ENCODE measurements around the gene RPS6KC1. TPM values are rescaled to one million over a fixed set of nuclear protein-coding genes. Genes with fewer than 3 reads are reported as not detected.

RPS6KC1 gene
- total and polyA plus RNA-seq, 9 donors: 6.8 to 24.6 (median 18.8) TPM

- intact Hi-C loops (cut with DNase I): no loop called here
- 87 to 92% (median 92%) methylated on average over 2 of the region's 2 CpGs for WGBS, 3 donors
- TF ChIP-seq CTCF (IDR thresholded peaks at IDR 0.05) (no peak), POLR2A (IDR thresholded peaks at IDR 0.05) (no peak), EP300 (IDR thresholded peaks at IDR 0.05) (no peak)
- H3K27me3 ChIP-seq: no peaks in the 10 kb centered on the region
- no peaks in the 10 kb centered on the region for H3K9me3 ChIP-seq
- no peaks in the 10 kb centered on the region for H3K4me1 ChIP-seq (ENCODE audit: insufficient read depth)
- no peak overlapping the region for H3K27ac ChIP-seq
- no peak overlapping the region for H3K4me3 ChIP-seq
- no peaks in the 10 kb centered on the region for H3K36me3 ChIP-seq
- DNase-seq: no peak
These were observed 176.4 kb downstream of the RPS6KC1 start for GRCh38 chr1:213227458-213227857.

GRCh38 chr1:213231795-213232231 lies 180.8 kb downstream of the RPS6KC1 start:
- no peak for TF ChIP-seq POLR2A (IDR thresholded peaks at IDR 0.05)
- no peak for TF ChIP-seq EP300 (IDR thresholded peaks at IDR 0.05)
- no peak for TF ChIP-seq CTCF (IDR thresholded peaks at IDR 0.05)
- no peak for DNase-seq
- Histone ChIP-seq H3K4me1 (ENCODE audit: insufficient read depth) (no peaks in the 10 kb centered on the region), H3K27ac (no peak overlapping the region), H3K36me3 (no peaks in the 10 kb centered on the region), H3K9me3 (no peaks in the 10 kb centered on the region), H3K27me3 (no peaks in the 10 kb centered on the region), H3K4me3 (no peak overlapping the region)
- intact Hi-C loops (cut with DNase I): no loop called here
- 70 to 75% (median 71%) methylated on average over 4 of the region's 4 CpGs for WGBS, 3 donors

GRCh38 chr1:213242883-213243282 lies 191.8 kb downstream of the RPS6KC1 start:
- WGBS, 3 donors: 83 to 100% (median 89%) methylated on average over 1 of the region's 1 CpG
- Histone ChIP-seq H3K4me3 (no peak overlapping the region), H3K36me3 (no peaks in the 10 kb centered on the region), H3K9me3 (no peaks in the 10 kb centered on the region), H3K27ac (no peak overlapping the region), H3K4me1 (ENCODE audit: insufficient read depth) (no peaks in the 10 kb centered on the region), H3K27me3 (no peaks in the 10 kb centered on the region)
- no peak for DNase-seq
- no peak for TF ChIP-seq EP300 (IDR thresholded peaks at IDR 0.05)
- intact Hi-C loops (cut with DNase I): loop anchor here in 1 of 4 donors (10.0 kb wide), 1 partner anchor 882 kb away; no protein-coding TSS in a partner anchor

- H3K36me3 ChIP-seq: no peaks in the 10 kb centered on the region
- intact Hi-C loops (cut with DNase I): loop anchor here in 1 of 4 donors (10.0 kb wide), 1 partner anchor 880 kb away; no protein-coding TSS in a partner anchor
- peak in 1 of 5 donors; percentile 20 for DNase-seq
- H3K4me1 ChIP-seq (ENCODE audit: insufficient read depth): no peaks in the 10 kb centered on the region
- WGBS, 3 donors: 42 to 45% (median 43%) methylated on average over 3 of the region's 3 CpGs
- H3K9me3 ChIP-seq: no peaks in the 10 kb centered on the region
- no peak for TF ChIP-seq POLR2A (IDR thresholded peaks at IDR 0.05)
- peak; percentile 32 to 75 (median 46) for TF ChIP-seq CTCF (IDR thresholded peaks at IDR 0.05)
- H3K27ac ChIP-seq: no peak overlapping the region
- no peaks in the 10 kb centered on the region for H3K27me3 ChIP-seq
- no peak overlapping the region for H3K4me3 ChIP-seq
These were observed 193.6 kb downstream of the RPS6KC1 start for GRCh38 chr1:213244664-213245091.

- intact Hi-C loops (cut with DNase I): loop anchor here in 1 of 4 donors (10.0 kb wide), 1 partner anchor 879 kb away; no protein-coding TSS in a partner anchor
- H3K9me3 ChIP-seq: no peaks in the 10 kb centered on the region
- H3K27me3 ChIP-seq: no peaks in the 10 kb centered on the region
- TF ChIP-seq EP300 (IDR thresholded peaks at IDR 0.05) (no peak), CTCF (IDR thresholded peaks at IDR 0.05) (no peak), POLR2A (IDR thresholded peaks at IDR 0.05) (no peak)
- H3K27ac ChIP-seq: no peak overlapping the region
- no peak for DNase-seq
- H3K36me3 ChIP-seq: no peaks in the 10 kb centered on the region
- no peak overlapping the region for H3K4me3 ChIP-seq
- no peaks in the 10 kb centered on the region for H3K4me1 ChIP-seq (ENCODE audit: insufficient read depth)
These were observed 194.3 kb downstream of the RPS6KC1 start for GRCh38 chr1:213245260-213245910.

Measured in ovary (tissue), 9 donors.